A549 (cell line): ENCODE data around the gene ESYT3.

Experiments
- EP300 ChIP-seq, 2 experiments: fragments of >200 bp; sonication (Bioruptor Twin); formaldehyde crosslinking; IDR thresholded peaks; 2 replicates in 1 of 2; 3 replicates in 1 of 2; pipeline ENCODE4 v1.6.1; 2016 to 2017
- PHF8 ChIP-seq: fragments of 200-600 bp; sonication (generic); IDR thresholded peaks from 2 replicates; pipeline ENCODE4 v1.6.1; 2016; ENCODE audit warnings: low read depth, mild to moderate bottlenecking, antibody characterized with exemption, moderate library complexity, borderline replicate concordance
- RAD21 ChIP-seq, 2 experiments: fragments of >200 bp in 1 of 2; sonication (Bioruptor Twin) in 1 of 2; formaldehyde crosslinking in 1 of 2; IDR thresholded peaks in 1 of 2; conservative IDR thresholded peaks in 1 of 2; 2 replicates in 1 of 2; 3 replicates in 1 of 2; pipeline ENCODE4 v1.6.1; 2012 to 2018; ENCODE audit warnings: inconsistent platforms in 1 of 2
- TF ChIP-seq, protein P1 (sequence below): fragments of >200 bp; sonication (Bioruptor Twin); formaldehyde crosslinking; IDR thresholded peaks from 3 replicates; pipeline ENCODE4 v1.5.1; 2016

- TF ChIP-seq, protein P1, sequence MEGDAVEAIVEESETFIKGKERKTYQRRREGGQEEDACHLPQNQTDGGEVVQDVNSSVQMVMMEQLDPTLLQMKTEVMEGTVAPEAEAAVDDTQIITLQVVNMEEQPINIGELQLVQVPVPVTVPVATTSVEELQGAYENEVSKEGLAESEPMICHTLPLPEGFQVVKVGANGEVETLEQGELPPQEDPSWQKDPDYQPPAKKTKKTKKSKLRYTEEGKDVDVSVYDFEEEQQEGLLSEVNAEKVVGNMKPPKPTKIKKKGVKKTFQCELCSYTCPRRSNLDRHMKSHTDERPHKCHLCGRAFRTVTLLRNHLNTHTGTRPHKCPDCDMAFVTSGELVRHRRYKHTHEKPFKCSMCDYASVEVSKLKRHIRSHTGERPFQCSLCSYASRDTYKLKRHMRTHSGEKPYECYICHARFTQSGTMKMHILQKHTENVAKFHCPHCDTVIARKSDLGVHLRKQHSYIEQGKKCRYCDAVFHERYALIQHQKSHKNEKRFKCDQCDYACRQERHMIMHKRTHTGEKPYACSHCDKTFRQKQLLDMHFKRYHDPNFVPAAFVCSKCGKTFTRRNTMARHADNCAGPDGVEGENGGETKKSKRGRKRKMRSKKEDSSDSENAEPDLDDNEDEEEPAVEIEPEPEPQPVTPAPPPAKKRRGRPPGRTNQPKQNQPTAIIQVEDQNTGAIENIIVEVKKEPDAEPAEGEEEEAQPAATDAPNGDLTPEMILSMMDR = no peak
- TF ChIP-seq EP300 (IDR thresholded peaks at IDR 0.05) (no peak), RAD21 (conservative IDR thresholded peaks at IDR 0.05 in 1 of 2, IDR thresholded peaks at IDR 0.05 in 1 of 2) (no peak), PHF8 (no peak)
Observed at GRCh38 chr3:138461896-138462295, 27.5 kb downstream of the ESYT3 start.
